ENCODE data around the gene FAM184B.
A peak's percentile ranks its signal among the peaks of the same experiment; 100 is the strongest.
"Not testable (repeated sequence)": the region's sequence is repeated elsewhere in the genome, so short reads cannot be mapped to it uniquely, and the experiment has no call there.

Gene FAM184B

GRCh38 chr4:17680559-17681280, 100.7 kb downstream of the FAM184B start:
- no peak for DNase-seq

GRCh38 chr4:17670423-17670822, 111.0 kb downstream of the FAM184B start:
- no peak for DNase-seq

- no peak for DNase-seq
Observed at GRCh38 chr4:17667653-17668201, 113.7 kb downstream of the FAM184B start.

- no peak for DNase-seq
Observed at GRCh38 chr4:17667253-17667652, 114.2 kb downstream of the FAM184B start.

GRCh38 chr4:17665852-17666251, 115.6 kb downstream of the FAM184B start:
- no peak for DNase-seq

- DNase-seq = no peak
Observed at GRCh38 chr4:17665346-17665745, 116.1 kb downstream of the FAM184B start.

GRCh38 chr4:17664755-17665154, 116.7 kb downstream of the FAM184B start:
- DNase-seq = no peak

GRCh38 chr4:17662694-17663093, 118.7 kb downstream of the FAM184B start:
- DNase-seq = no peak

- not testable (repeated sequence) for DNase-seq
Observed at GRCh38 chr4:17659196-17659595, 122.2 kb downstream of the FAM184B start.

GRCh38 chr4:17657849-17658248, 123.6 kb downstream of the FAM184B start:
- no peak for DNase-seq

- DNase-seq = no peak
Observed at GRCh38 chr4:17657090-17657489, 124.3 kb downstream of the FAM184B start.

GRCh38 chr4:17654701-17655100, 126.7 kb downstream of the FAM184B start:
- no peak for DNase-seq

GRCh38 chr4:17650406-17650805, 131.0 kb downstream of the FAM184B start:
- no peak for DNase-seq

GRCh38 chr4:17647927-17648326, 133.5 kb downstream of the FAM184B start:
- no peak for DNase-seq

- no peak for DNase-seq
Observed at GRCh38 chr4:17647176-17647806, 134.1 kb downstream of the FAM184B start.

- DNase-seq = no peak
Observed at GRCh38 chr4:17646693-17647092, 134.7 kb downstream of the FAM184B start.

- DNase-seq = no peak
Observed at GRCh38 chr4:17642398-17642783, 139.0 kb downstream of the FAM184B start.

- DNase-seq = no peak
Observed at GRCh38 chr4:17639136-17639535, 142.3 kb downstream of the FAM184B start.

GRCh38 chr4:17636696-17637622, 144.5 kb downstream of the FAM184B start:
- DNase-seq = peak; percentile 73

GRCh38 chr4:17636341-17636695, 145.1 kb downstream of the FAM184B start:
- DNase-seq = no peak

- DNase-seq = no peak
Observed at GRCh38 chr4:17635056-17635455, 146.4 kb downstream of the FAM184B start.

GRCh38 chr4:17633600-17633999, 147.8 kb downstream of the FAM184B start:
- no peak for DNase-seq

GRCh38 chr4:17630228-17630627, 151.2 kb downstream of the FAM184B start:
- DNase-seq = no peak

All from activated naive CD4-positive, alpha-beta T cell treated with Interleukin-2 at 50 U/mL for 16 hours (primary cell).